IPS-15b (cell line): Measurements from ENCODE around the gene IQGAP2.

Experiments used
- H3K27me3 ChIP-seq: one replicate; pipeline ENCODE4 v1.6.1; 2013; ENCODE audit warnings: low read length; ENCODE audit not compliant: control insufficient read depth, insufficient read depth
- H3K36me3 ChIP-seq: one replicate; pipeline ENCODE4 v1.6.1; 2013; ENCODE audit warnings: low read length; ENCODE audit not compliant: control insufficient read depth, insufficient read depth
- H3K4me1 ChIP-seq: one replicate; pipeline ENCODE4 v1.6.1; 2013; ENCODE audit warnings: mild to moderate bottlenecking, low read length; ENCODE audit not compliant: control insufficient read depth, insufficient read depth
- H3K4me3 ChIP-seq: one replicate; pipeline ENCODE4 v1.5.1; 2013; ENCODE audit warnings: low read depth, low read length
- H3K9ac ChIP-seq: one replicate; pipeline ENCODE4 v1.6.1; 2013; ENCODE audit warnings: low read depth, mild to moderate bottlenecking, low read length
- H3K9me3 ChIP-seq: one replicate; pipeline ENCODE4 v1.6.1; 2013; ENCODE audit warnings: mild to moderate bottlenecking, low read length; ENCODE audit not compliant: control insufficient read depth, insufficient read depth

IQGAP2 gene

GRCh38 chr5:76685704-76686103 is 282.6 kb downstream of the IQGAP2 start:
- Histone ChIP-seq H3K9me3 (no peaks in the 10 kb centered on the region), H3K9ac (no peak overlapping the region), H3K4me1 (no peaks in the 10 kb centered on the region), H3K4me3 (no peak overlapping the region), H3K36me3 (no peaks in the 10 kb centered on the region), H3K27me3 (no peaks in the 10 kb centered on the region)

- Histone ChIP-seq H3K4me1 (no peaks in the 10 kb centered on the region), H3K27me3 (no peaks in the 10 kb centered on the region), H3K36me3 (no peaks in the 10 kb centered on the region), H3K9me3 (no peaks in the 10 kb centered on the region), H3K9ac (no peak overlapping the region), H3K4me3 (no peak overlapping the region)
Measured at GRCh38 chr5:76688212-76688611, 285.1 kb downstream of the IQGAP2 start.

GRCh38 chr5:76688836-76689235 is 285.8 kb downstream of the IQGAP2 start:
- Histone ChIP-seq H3K27me3 (no peaks in the 10 kb centered on the region), H3K36me3 (no peaks in the 10 kb centered on the region), H3K4me1 (no peaks in the 10 kb centered on the region), H3K9ac (no peak overlapping the region), H3K4me3 (no peak overlapping the region), H3K9me3 (no peaks in the 10 kb centered on the region)

- no peaks in the 10 kb centered on the region for H3K9me3 ChIP-seq
- H3K4me3 ChIP-seq, result no peak overlapping the region
- no peak overlapping the region for H3K9ac ChIP-seq
- H3K27me3 ChIP-seq, result no peaks in the 10 kb centered on the region
- H3K4me1 ChIP-seq, result no peaks in the 10 kb centered on the region
- H3K36me3 ChIP-seq, result no peaks in the 10 kb centered on the region
Measured at GRCh38 chr5:76689321-76690036, 286.4 kb downstream of the IQGAP2 start.

- no peak overlapping the region for H3K9ac ChIP-seq
- no peaks in the 10 kb centered on the region for H3K4me1 ChIP-seq
- no peaks in the 10 kb centered on the region for H3K9me3 ChIP-seq
- H3K4me3 ChIP-seq, result no peak overlapping the region
- no peaks in the 10 kb centered on the region for H3K36me3 ChIP-seq
- no peaks in the 10 kb centered on the region for H3K27me3 ChIP-seq
Measured at GRCh38 chr5:76690037-76690679, 287.1 kb downstream of the IQGAP2 start.

GRCh38 chr5:76690704-76691466 is 287.8 kb downstream of the IQGAP2 start:
- Histone ChIP-seq H3K36me3 (no peaks in the 10 kb centered on the region), H3K4me3 (no peak overlapping the region)

GRCh38 chr5:76691467-76692273 is 288.6 kb downstream of the IQGAP2 start:
- H3K36me3 ChIP-seq, result no peaks in the 10 kb centered on the region
- no peaks in the 10 kb centered on the region for H3K4me1 ChIP-seq
- no peak overlapping the region for H3K9ac ChIP-seq
- no peak overlapping the region for H3K4me3 ChIP-seq
- H3K9me3 ChIP-seq, result no peaks in the 10 kb centered on the region
- H3K27me3 ChIP-seq, result no peaks in the 10 kb centered on the region

More at GRCh38 chr5:76690704-76691466, 287.8 kb downstream of the IQGAP2 start:
- no peak overlapping the region for H3K9ac ChIP-seq
- no peaks in the 10 kb centered on the region for H3K27me3 ChIP-seq
- no peaks in the 10 kb centered on the region for H3K9me3 ChIP-seq
- no peaks in the 10 kb centered on the region for H3K4me1 ChIP-seq

GRCh38 chr5:76692274-76692540 is 289.1 kb downstream of the IQGAP2 start:
- H3K27me3 ChIP-seq, result no peaks in the 10 kb centered on the region
- no peaks in the 10 kb centered on the region for H3K36me3 ChIP-seq
- H3K9ac ChIP-seq, result no peak overlapping the region
- H3K4me1 ChIP-seq, result no peaks in the 10 kb centered on the region
- H3K9me3 ChIP-seq, result no peaks in the 10 kb centered on the region
- H3K4me3 ChIP-seq, result no peak overlapping the region

- no peaks in the 10 kb centered on the region for H3K36me3 ChIP-seq
- H3K4me3 ChIP-seq, result no peak overlapping the region
Measured at GRCh38 chr5:76692651-76693050, 289.6 kb downstream of the IQGAP2 start.

GRCh38 chr5:76693141-76693540 is 290.1 kb downstream of the IQGAP2 start:
- Histone ChIP-seq H3K9ac (no peak overlapping the region), H3K27me3 (no peaks in the 10 kb centered on the region), H3K9me3 (no peaks in the 10 kb centered on the region), H3K36me3 (no peaks in the 10 kb centered on the region), H3K4me1 (no peaks in the 10 kb centered on the region), H3K4me3 (no peak overlapping the region)

More at GRCh38 chr5:76692651-76693050, 289.6 kb downstream of the IQGAP2 start:
- Histone ChIP-seq H3K9ac (no peak overlapping the region), H3K4me1 (no peaks in the 10 kb centered on the region), H3K9me3 (no peaks in the 10 kb centered on the region), H3K27me3 (no peaks in the 10 kb centered on the region)

GRCh38 chr5:76694317-76694716 is 291.2 kb downstream of the IQGAP2 start:
- Histone ChIP-seq H3K4me3 (no peak overlapping the region), H3K9ac (no peak overlapping the region), H3K36me3 (no peaks in the 10 kb centered on the region), H3K4me1 (no peaks in the 10 kb centered on the region), H3K9me3 (no peaks in the 10 kb centered on the region), H3K27me3 (no peaks in the 10 kb centered on the region)
